ENCODE results near the gene SNX25. TPM values are rescaled to one million over a fixed set of nuclear protein-coding genes. Genes with fewer than 3 reads are reported as not detected.
"Not testable (repeated sequence)": the region's sequence is repeated elsewhere in the genome, so short reads cannot be mapped to it uniquely, and the experiment has no call there.

SNX25 gene
- total and polyA plus RNA-seq, 7 donors, result 2.5 to 40.5 (median 22.7) TPM

GRCh38 chr4:185235843-185236503, 26.6 kb downstream of the SNX25 start:
- no peaks in the 10 kb centered on the region for H3K27me3 ChIP-seq
- no peak for DNase-seq
- H3K36me3 ChIP-seq, result no peaks in the 10 kb centered on the region
- H3K4me1 ChIP-seq, result peaks cover 0 to 44% (median 16%) of the 10 kb centered on the region in 4 donors
- no peak overlapping the region for H3K4me3 ChIP-seq
- H3K27ac ChIP-seq, result peak overlapping the region in 2 of 4 donors; percentile 44 to 57
- WGBS, 2 donors, result 22 to 63% methylated on average over 7 of the region's 7 CpGs
- TF ChIP-seq POLR2AphosphoS5 (IDR thresholded peaks at IDR 0.05) (no peak), EP300 (IDR thresholded peaks at IDR 0.05) (no peak), POLR2A (IDR thresholded peaks at IDR 0.05) (no peak), CTCF (IDR thresholded peaks at IDR 0.05) (no peak)
- intact Hi-C loops (cut with DNase I), result no loop called here
- H3K9me3 ChIP-seq, result no peaks in the 10 kb centered on the region

- no peaks in the 10 kb centered on the region for H3K36me3 ChIP-seq
- no peak overlapping the region for H3K4me3 ChIP-seq
- no peaks in the 10 kb centered on the region for H3K9me3 ChIP-seq
- 76 to 96% methylated on average over 3 of the region's 3 CpGs for WGBS, 2 donors
- TF ChIP-seq POLR2A (IDR thresholded peaks at IDR 0.05) (no peak), CTCF (IDR thresholded peaks at IDR 0.05) (no peak), POLR2AphosphoS5 (IDR thresholded peaks at IDR 0.05) (no peak), EP300 (IDR thresholded peaks at IDR 0.05) (no peak)
- peak overlapping the region in 2 of 4 donors; percentile 0 to 57 for H3K27ac ChIP-seq
- peaks cover 0 to 38% (median 16%) of the 10 kb centered on the region in 4 donors for H3K4me1 ChIP-seq
- no peak for DNase-seq
- no peaks in the 10 kb centered on the region for H3K27me3 ChIP-seq
- intact Hi-C loops (cut with DNase I), result no loop called here
Observed at GRCh38 chr4:185237175-185237574, 27.8 kb downstream of the SNX25 start.

- WGBS, 2 donors, result 91 to 93% methylated on average over 5 of the region's 5 CpGs
- Histone ChIP-seq H3K4me3 (no peak overlapping the region), H3K4me1 (peaks cover 2 to 39% (median 21%) of the 10 kb centered on the region in 4 donors), H3K36me3 (no peaks in the 10 kb centered on the region), H3K27ac (no peak overlapping the region), H3K27me3 (no peaks in the 10 kb centered on the region), H3K9me3 (no peaks in the 10 kb centered on the region)
- intact Hi-C loops (cut with DNase I), result no loop called here
- TF ChIP-seq EP300 (IDR thresholded peaks at IDR 0.05), result no peak
- TF ChIP-seq POLR2AphosphoS5 (IDR thresholded peaks at IDR 0.05), result no peak
- TF ChIP-seq POLR2A (IDR thresholded peaks at IDR 0.05), result no peak
- no peak for TF ChIP-seq CTCF (IDR thresholded peaks at IDR 0.05)
- no peak for DNase-seq
Observed at GRCh38 chr4:185238215-185238681, 28.9 kb downstream of the SNX25 start.

- WGBS, 2 donors, result 96 to 97% methylated on average over 4 of the region's 4 CpGs
- H3K27me3 ChIP-seq, result no peaks in the 10 kb centered on the region
- no peak overlapping the region for H3K27ac ChIP-seq
- intact Hi-C loops (cut with DNase I), result no loop called here
- H3K36me3 ChIP-seq, result no peaks in the 10 kb centered on the region
- DNase-seq, result no peak
- no peak overlapping the region for H3K4me3 ChIP-seq
- TF ChIP-seq POLR2A (IDR thresholded peaks at IDR 0.05), result no peak
- TF ChIP-seq POLR2AphosphoS5 (IDR thresholded peaks at IDR 0.05), result no peak
- TF ChIP-seq EP300 (IDR thresholded peaks at IDR 0.05), result no peak
- no peak for TF ChIP-seq CTCF (IDR thresholded peaks at IDR 0.05)
- peaks cover 2 to 38% (median 22%) of the 10 kb centered on the region in 4 donors for H3K4me1 ChIP-seq
- no peaks in the 10 kb centered on the region for H3K9me3 ChIP-seq
Observed at GRCh38 chr4:185238750-185239149, 29.4 kb downstream of the SNX25 start.

- H3K4me3 ChIP-seq; intact Hi-C loops (cut with DNase I); H3K27ac ChIP-seq; H3K27me3 ChIP-seq; H3K9me3 ChIP-seq; H3K36me3 ChIP-seq; DNase-seq: not testable (repeated sequence)
- 92 to 97% methylated on average over 29 to 32 of the region's 32 CpGs for WGBS, 2 donors
- peaks cover 2 to 44% (median 25%) of the 10 kb centered on the region in 4 donors for H3K4me1 ChIP-seq
Observed at GRCh38 chr4:185240486-185240885, 31.1 kb downstream of the SNX25 start.
